HG03571 (cell line): ENCODE measurements around the gene GRPEL1.
"Not testable (repeated sequence)": the region's sequence is repeated elsewhere in the genome, so short reads cannot be mapped to it uniquely, and the experiment has no call there.

Experiments
- ATAC-seq: cut with Tn5 transposase; IDR thresholded peaks from one replicate; pipeline ENCODE4 v1.9.1; 2021; ENCODE audit not compliant: unreplicated experiment

Gene GRPEL1

GRCh38 chr4:7094916-7095315, 27.1 kb upstream of the GRPEL1 start:
- no peak for ATAC-seq

DNA sequence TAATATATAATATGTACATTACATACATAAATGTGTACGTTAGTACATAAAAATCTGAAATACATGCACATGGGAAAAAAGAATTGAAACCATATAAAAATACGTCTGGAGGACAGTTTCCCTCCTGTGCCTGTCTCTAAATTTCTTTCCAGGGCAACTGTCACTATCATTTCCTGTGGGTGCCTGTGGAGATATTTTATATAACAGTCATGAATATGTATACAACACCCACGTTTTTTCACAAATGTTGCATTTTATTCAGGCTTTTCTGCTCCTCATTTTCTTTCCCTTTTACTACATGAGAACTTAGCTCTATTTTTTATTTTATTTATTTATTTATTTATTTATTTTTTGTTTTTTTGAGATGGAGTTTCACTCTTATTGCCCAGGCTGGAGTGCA, 24.2 kb upstream of the GRPEL1 start:
- no peak for ATAC-seq

DNA sequence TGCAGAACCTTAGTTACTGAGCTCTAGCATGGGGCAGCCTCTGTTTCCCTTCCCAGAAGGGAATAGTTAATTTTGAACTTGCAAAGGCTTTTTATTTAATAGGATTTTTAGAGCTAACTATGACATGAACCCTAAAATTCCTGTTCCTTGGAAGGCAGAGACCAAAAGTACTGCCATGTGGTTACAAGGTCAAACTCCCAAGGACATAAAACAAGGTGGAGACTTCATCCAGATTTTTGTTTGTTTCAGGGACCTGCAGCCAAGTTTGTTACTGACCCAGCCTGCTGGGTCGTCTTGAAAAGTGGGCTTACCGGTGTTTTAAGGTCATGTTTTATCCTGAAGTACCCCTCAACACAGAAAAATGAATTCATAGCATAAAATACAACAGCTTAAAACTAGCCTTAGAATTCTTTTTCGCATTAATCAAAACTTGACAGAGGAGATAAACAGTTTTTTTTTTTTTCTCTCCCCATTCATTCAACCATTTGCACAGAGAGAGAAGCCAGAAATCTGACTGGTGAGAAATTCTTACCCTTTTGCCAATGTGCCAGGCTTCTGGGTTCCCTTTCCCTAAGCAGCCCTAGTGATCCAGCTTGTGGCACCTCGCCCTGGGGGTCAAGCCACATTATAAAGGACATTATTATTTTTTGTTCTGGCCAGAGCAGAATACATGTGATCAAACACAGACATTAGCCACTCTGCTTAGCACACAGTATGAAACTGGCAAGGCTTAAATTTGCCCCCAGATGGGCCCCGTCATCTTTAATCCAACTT, 21.5 kb upstream of the GRPEL1 start:
- no peak for ATAC-seq

GRCh38 chr4:7087036-7087435, 19.2 kb upstream of the GRPEL1 start:
- ATAC-seq, result no peak

DNA sequence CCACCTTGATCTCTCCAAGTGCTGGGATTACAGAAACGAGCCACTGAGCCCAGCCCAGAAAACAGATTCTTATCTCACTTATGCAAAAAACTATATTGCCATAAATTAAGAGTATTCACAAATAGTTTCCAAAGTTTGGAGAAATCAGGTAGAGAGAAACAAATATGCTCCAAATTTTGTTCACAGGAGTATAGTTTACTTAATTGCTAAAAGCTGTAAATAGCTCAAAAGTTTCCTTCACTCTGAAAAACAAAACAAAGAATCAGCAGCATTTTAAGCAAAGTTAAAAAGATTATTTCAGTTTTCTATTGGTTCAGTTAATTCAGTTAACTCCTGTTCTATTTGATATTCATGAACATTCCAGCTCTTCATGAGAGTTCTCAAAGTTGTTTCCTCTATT, 18.5 kb upstream of the GRPEL1 start:
- no peak for ATAC-seq

- ATAC-seq, result not testable (repeated sequence)
Measured at GRCh38 chr4:7084564-7084961, 16.7 kb upstream of the GRPEL1 start.

- ATAC-seq, result no peak
Measured at GRCh38 chr4:7083597-7084563, 16.0 kb upstream of the GRPEL1 start.

DNA sequence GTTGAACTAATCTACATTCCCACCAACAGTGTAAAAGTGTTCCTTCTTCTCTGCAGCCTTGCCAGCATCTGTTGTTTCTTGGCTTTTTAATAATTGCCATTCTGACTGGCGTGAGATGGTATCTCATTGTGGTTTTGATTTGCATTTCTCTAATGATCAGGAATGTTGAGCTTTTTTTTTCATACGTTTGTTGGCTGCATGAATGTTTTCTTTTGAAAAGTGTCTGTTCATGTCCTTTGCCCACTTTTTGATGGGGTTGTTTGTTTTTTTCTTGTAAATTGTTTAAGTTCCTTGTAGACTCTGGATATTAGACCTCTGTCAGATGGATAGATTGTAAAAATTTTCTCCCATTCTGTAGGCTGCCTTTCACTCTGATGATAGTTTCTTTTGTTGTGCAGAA, 12.0 kb upstream of the GRPEL1 start:
- ATAC-seq, result not testable (repeated sequence)

GRCh38 chr4:7079483-7079882, 11.6 kb upstream of the GRPEL1 start:
- ATAC-seq, result not testable (repeated sequence)

DNA sequence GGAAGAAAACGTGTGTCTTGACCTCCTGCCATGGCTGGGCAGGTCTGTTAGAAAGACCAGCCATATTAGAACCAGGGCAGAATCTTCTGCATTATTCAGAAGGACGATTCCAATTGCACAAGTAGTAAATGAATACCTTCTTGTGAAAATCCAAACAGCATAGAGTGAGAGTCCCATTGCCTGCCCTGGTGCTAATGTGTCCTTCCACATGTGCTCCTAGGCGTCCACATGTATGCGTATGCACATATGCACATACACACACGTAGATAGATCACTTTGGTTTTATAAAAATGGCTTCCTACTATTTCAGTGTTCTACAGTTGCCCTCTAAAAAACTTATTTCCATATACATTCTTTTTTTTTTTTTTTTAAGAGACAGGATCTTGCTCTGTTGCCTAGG, 10.2 kb upstream of the GRPEL1 start:
- ATAC-seq, result no peak

DNA sequence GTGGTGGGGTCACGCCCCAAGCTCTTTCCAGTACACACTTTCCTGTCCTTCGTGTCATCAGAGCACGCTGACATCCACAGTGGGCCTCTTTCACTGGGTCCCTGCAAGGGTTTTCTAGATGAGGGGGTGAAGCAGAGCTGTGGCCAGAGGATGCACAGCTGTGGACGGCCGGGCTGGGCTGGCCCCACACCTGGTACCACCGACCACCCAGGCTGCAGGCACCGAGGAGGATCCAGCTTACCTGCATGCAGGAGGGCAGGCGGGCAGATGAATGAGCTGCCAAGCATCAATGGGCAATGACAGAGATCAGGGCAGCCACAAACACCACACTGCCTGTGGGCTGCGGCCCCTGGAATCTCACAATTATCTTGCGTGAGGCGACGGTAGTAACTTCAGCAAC, 9.5 kb upstream of the GRPEL1 start:
- ATAC-seq, result no peak

GRCh38 chr4:7076696-7077082, 8.8 kb upstream of the GRPEL1 start:
- ATAC-seq, result no peak

DNA sequence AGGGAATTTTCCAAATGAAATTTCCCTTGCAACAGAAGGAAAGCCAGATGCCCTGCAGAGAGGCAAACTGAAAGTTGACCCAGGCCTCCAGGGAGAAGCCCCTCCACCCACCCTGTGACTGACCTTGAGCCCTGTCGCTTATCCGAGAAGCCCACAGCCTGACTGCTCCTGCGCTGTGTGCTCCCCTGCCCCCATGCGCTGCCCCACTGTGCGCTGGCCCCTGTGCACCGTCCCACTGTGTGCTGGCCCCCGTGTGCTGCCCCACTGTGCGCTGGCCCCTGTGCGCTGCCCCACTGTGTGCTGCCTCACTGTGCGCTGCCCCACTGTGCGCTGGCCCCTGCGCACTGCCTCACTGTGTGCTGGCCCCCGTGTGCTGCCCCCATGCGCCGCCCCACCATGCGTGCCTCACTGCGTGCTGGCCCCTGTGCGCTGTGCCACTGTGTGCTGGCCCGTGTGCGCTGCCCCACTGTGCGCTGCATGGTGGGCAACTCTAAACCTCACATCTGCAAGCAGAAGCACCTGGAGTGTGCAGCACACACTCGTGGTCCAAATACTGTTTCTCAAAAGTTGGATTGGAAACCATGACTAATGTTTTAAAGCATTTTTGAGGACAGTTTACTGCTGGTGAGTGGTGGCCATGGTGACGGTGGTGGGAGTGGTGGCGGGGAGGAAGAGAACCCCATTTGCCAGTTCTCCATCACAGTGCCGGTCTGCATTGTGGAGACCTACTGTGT, 8.3 kb upstream of the GRPEL1 start:
- no peak for ATAC-seq

GRCh38 chr4:7074426-7074825, 6.6 kb upstream of the GRPEL1 start:
- ATAC-seq, result no peak

DNA sequence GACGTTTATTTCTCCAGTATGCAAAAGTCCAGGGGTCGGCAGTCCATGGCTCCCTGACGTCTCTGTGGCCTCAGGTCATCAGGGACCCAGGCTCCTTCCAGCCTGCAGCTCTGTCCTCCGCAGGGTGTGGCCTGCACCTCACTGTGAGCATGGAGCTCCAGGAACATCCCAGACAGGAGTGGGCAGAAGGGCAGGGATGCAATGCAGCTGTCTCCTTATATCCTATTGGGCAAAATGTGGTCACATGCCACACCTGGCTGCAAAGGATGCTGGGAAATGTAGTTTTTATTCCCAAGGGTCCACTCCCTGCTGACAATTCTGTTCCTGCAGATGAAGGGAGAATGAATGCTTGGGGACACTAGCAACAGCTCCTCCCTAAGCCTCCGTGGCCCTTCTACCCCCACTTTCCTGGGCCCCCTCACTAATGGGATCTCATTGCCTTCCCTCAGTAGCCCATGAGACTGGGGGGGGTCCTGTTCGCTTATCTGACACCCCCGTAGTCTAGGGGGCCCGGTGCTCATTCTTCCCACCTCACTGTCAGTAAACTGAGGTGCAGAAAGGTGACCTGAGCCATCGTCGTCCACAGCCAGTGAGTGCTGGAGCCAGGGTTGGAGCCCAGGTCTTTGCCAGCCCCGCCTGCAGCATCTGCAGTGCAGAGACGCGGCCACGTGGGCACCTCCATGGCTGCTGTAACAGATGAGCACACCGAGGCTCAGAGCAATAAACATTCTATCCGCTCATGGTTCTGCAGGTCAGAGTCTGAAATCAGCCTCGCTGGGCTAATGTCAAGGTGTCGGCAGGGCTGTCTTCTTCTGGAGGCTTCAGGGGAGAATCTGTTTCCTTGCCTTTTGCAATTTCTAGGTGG, 5.9 kb upstream of the GRPEL1 start:
- ATAC-seq, result no peak

GRCh38 chr4:7073059-7073458, 5.2 kb upstream of the GRPEL1 start:
- no peak for ATAC-seq

DNA sequence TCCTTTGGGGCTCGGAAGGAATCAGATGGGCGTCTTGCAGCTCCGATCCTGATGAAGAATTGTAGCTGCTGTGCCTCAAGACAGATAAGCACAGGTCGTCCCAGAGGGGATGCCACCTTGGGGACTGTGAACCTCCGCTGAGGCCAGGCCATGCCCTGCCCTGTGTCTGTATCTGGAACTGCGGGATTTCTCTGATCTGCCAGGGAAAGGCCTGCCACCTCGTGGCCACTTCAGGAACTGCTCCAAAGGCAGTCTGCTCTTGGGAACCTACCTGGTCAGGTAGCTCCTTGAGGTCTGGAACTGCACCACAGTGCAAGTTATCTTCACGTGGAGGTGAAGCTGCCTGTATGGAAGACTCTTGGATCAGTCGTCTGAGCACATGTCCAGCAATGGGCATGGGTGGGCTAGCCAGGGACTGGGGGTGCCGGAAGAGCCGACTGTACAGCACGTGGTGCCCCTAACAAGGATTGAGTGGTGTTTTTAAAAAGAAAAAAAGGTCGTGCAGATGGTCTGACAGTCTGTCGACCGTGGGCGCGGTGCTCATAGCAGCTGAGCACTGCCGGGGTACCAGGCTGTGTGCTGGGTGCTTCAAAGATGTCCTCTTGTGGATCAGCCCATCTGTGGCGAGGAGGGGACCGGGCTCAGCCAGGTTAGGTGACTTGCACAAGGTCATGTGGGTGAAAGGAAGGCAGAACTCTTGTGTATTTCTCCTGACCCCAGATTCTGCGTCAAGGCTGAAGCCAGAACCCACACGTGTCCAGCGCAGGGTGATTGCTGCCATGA, 3.1 kb upstream of the GRPEL1 start:
- ATAC-seq, result no peak

GRCh38 chr4:7068883-7069282, 1.0 kb upstream of the GRPEL1 start:
- no peak for ATAC-seq

DNA sequence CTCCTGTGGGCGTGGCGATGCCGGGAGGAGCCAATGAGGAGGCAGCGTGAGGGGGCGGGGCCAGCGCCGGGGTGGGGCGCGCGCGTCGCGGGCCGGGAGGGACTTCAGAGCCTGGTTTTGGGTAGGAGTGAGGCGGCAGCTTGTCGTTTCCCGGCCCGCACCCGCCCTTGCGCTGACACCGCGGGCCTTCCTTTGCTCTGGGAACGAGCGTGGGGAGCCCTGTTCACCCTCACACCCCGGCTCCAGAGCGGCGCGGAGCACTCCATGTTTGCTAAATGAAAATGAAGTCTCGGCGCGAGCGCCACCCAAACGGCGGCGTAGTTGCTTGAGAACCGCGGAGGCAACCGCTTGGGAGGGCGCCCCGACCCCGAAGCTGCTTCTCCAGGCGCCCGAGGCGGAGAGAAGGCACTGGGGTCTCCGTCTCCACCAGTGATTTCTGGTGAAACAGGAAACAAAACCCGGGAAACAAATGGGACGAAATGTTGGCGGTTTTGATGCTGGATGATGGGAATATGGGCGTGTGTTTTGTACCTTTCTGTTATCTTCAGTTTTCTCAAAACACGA, 497 bp upstream of the GRPEL1 start:
- peak; percentile 13 for ATAC-seq

DNA sequence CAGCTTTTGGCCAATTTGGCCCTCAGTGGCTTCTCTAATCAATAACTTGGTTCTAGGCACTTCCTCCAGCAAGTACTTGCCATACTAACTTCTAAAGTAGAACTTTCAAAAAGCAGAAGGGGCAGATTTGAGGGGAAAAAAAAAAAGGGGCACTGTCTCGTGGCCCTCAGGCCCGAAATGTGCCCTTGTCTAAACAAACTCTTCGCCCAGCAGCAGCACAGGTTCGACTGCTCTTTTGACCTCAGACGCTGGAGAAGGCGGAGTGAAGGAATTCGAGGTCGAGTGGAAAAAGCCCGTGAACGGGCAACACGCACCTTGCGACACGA, 775 bp downstream of the GRPEL1 start:
- no peak for ATAC-seq
